Mesenchymal stem cell (in vitro differentiated cells and primary cell): ENCODE results near the gene ATG7.

Experiments used
- DNase-seq: peaks from one replicate; pipeline ENCODE4 v3.0.0-alpha.2; 2013
- H2AFZ ChIP-seq: one replicate; pipeline ENCODE4 v1.6.1; 2013; ENCODE audit warnings: low read depth, mild to moderate bottlenecking, control low read depth, inconsistent platforms, low read length, moderate library complexity
- H2AK5ac ChIP-seq: 2 replicates; pipeline ENCODE4 v1.6.1; 2013; ENCODE audit warnings: low read length, moderate library complexity, mild to moderate bottlenecking, inconsistent platforms; ENCODE audit not compliant: severe bottlenecking
- H2BK120ac ChIP-seq: one replicate; pipeline ENCODE4 v1.6.1; 2013; ENCODE audit warnings: low read depth, mild to moderate bottlenecking, inconsistent platforms, low read length, moderate library complexity
- H2BK12ac ChIP-seq, 2 experiments: one replicate each; pipeline ENCODE4 v1.6.1; 2013; ENCODE audit warnings: inconsistent platforms in 2 of 2, low read length in 2 of 2, mild to moderate bottlenecking in 2 of 2, moderate library complexity in 2 of 2, control low read depth in 1 of 2
- H2BK15ac ChIP-seq: one replicate; pipeline ENCODE4 v1.6.1; 2013; ENCODE audit warnings: mild to moderate bottlenecking, low read depth, inconsistent platforms; ENCODE audit not compliant: poor library complexity, severe bottlenecking
- H2BK5ac ChIP-seq: 2 replicates; pipeline ENCODE4 v1.6.1; 2013; ENCODE audit warnings: low read depth, mild to moderate bottlenecking, low read length, control low read depth, inconsistent platforms; ENCODE audit not compliant: poor library complexity, severe bottlenecking
- H3K14ac ChIP-seq, 2 experiments: one replicate each; pipeline ENCODE4 v1.6.1; 2013; ENCODE audit warnings: inconsistent platforms in 2 of 2, low read length in 2 of 2, control low read depth in 1 of 2, mild to moderate bottlenecking in 1 of 2, moderate library complexity in 1 of 2
- H3K18ac ChIP-seq, 2 experiments: one replicate each; pipeline ENCODE4 v1.6.1; 2013; ENCODE audit warnings: inconsistent platforms in 2 of 2, low read length in 2 of 2, control low read depth in 1 of 2, low read depth in 1 of 2, mild to moderate bottlenecking in 1 of 2
- H3K23ac ChIP-seq, 2 experiments: one replicate each; pipeline ENCODE4 v1.6.1; 2013; ENCODE audit warnings: inconsistent platforms in 2 of 2, low read length in 2 of 2, mild to moderate bottlenecking in 2 of 2, moderate library complexity in 2 of 2, control low read depth in 1 of 2
- H3K27ac ChIP-seq: 2 replicates; pipeline ENCODE4 v1.5.1; 2013; ENCODE audit warnings: mild to moderate bottlenecking, moderate library complexity, low read length, control low read depth, inconsistent platforms; ENCODE audit not compliant: poor library complexity, severe bottlenecking
- H3K27me3 ChIP-seq, 2 experiments: 2 replicates each; pipeline versions ENCODE4 v1.6.1 to v1.7.0; 2013; ENCODE audit warnings: low read length in 2 of 2, mild to moderate bottlenecking in 2 of 2, moderate library complexity in 2 of 2, control low read depth in 1 of 2, inconsistent platforms in 1 of 2; ENCODE audit not compliant: control insufficient read depth in 1 of 2, insufficient read depth in 1 of 2
- H3K36me3 ChIP-seq, 2 experiments: 2 replicates each; pipeline versions ENCODE4 v1.6.1 to v1.7.0; 2013; ENCODE audit warnings: low read length in 2 of 2, control low read depth in 1 of 2, inconsistent platforms in 1 of 2, low read depth in 1 of 2, mild to moderate bottlenecking in 1 of 2; ENCODE audit not compliant: insufficient read depth in 2 of 2, control insufficient read depth in 1 of 2
- H3K4ac ChIP-seq, 2 experiments: one replicate each; pipeline ENCODE4 v1.6.1; 2013; ENCODE audit warnings: inconsistent platforms in 2 of 2, low read length in 2 of 2, mild to moderate bottlenecking in 2 of 2, moderate library complexity in 2 of 2, control low read depth in 1 of 2, low read depth in 1 of 2
- H3K4me1 ChIP-seq: 2 replicates; pipeline ENCODE4 v1.6.1; 2013; ENCODE audit warnings: low read depth, low read length, control low read depth; ENCODE audit not compliant: control insufficient read depth, insufficient read depth
- H3K4me2 ChIP-seq: 2 replicates; pipeline ENCODE4 v1.6.1; 2013; ENCODE audit warnings: low read length, mild to moderate bottlenecking, inconsistent platforms; ENCODE audit not compliant: poor library complexity, severe bottlenecking
- H3K4me3 ChIP-seq, 2 experiments: 2 replicates each; pipeline versions ENCODE4 v1.5.1 to v1.7.0; 2013; ENCODE audit warnings: low read length in 2 of 2, mild to moderate bottlenecking in 2 of 2, control low read depth in 1 of 2, low read depth in 1 of 2; ENCODE audit not compliant: insufficient read depth in 1 of 2
- H3K79me1 ChIP-seq: replicated peaks from 2 replicates; pipeline ENCODE4 v1.6.1; 2013; ENCODE audit warnings: mild to moderate bottlenecking, control low read depth, low read length, inconsistent platforms; ENCODE audit not compliant: poor library complexity, severe bottlenecking
- H3K9ac ChIP-seq: 2 replicates; pipeline ENCODE4 v1.7.0; 2013; ENCODE audit warnings: mild to moderate bottlenecking, low read length, moderate library complexity
- H3K9me3 ChIP-seq: 2 replicates; pipeline ENCODE4 v1.7.0; 2013; ENCODE audit warnings: mild to moderate bottlenecking, low read length; ENCODE audit not compliant: control insufficient read depth
- H4K8ac ChIP-seq: one replicate; pipeline ENCODE4 v1.6.1; 2013; ENCODE audit warnings: inconsistent platforms, mild to moderate bottlenecking, low read length, moderate library complexity
- H4K91ac ChIP-seq: one replicate; pipeline ENCODE4 v1.6.1; 2013; ENCODE audit warnings: mild to moderate bottlenecking, low read length, inconsistent platforms
- WGBS: methylation state at CpG from one replicate; pipeline ENCODE4 v1.1.7; 2013; ENCODE audit warnings: mixed read lengths; 5-methylcytosine and 5-hydroxymethylcytosine counted together

ATG7 gene

GRCh38 chr3:11566916-11567315 lies 294.7 kb downstream of the ATG7 start:
- no peak overlapping the region for H3K18ac ChIP-seq
- H3K36me3 ChIP-seq: peaks cover 54 to 66% of the 10 kb centered on the region in 2 experiments
- H3K27ac ChIP-seq: no peak overlapping the region
- no peak overlapping the region for H3K4me3 ChIP-seq
- H3K4me2 ChIP-seq: no peak overlapping the region
- H3K27me3 ChIP-seq: no peaks in the 10 kb centered on the region
- H2BK12ac ChIP-seq: peak overlapping the region; percentile 16 to 45
- no peak overlapping the region for H3K9ac ChIP-seq
- no peaks in the 10 kb centered on the region for H3K9me3 ChIP-seq
- H3K14ac ChIP-seq: no peak overlapping the region
- H2BK120ac ChIP-seq: no peak overlapping the region
- no peak overlapping the region for H2BK5ac ChIP-seq
- H3K4me1 ChIP-seq: peaks cover 53% of the 10 kb centered on the region
- peak overlapping the region; percentile 65 for H4K91ac ChIP-seq
- no peak overlapping the region for H2BK15ac ChIP-seq
- H3K79me1 ChIP-seq: peaks cover 26% of the 10 kb centered on the region
- H3K23ac ChIP-seq: no peak overlapping the region
- no peak for DNase-seq
- H3K4ac ChIP-seq: no peak overlapping the region
- no peak overlapping the region for H2AK5ac ChIP-seq
- no peak overlapping the region for H2AFZ ChIP-seq
- H4K8ac ChIP-seq: peak overlapping the region; percentile 52
- 84% methylated on average over 14 of the region's 17 CpGs for WGBS

- Histone ChIP-seq H2AFZ (no peak overlapping the region), H3K18ac (peak overlapping the region; percentile 98 to 100), H3K4ac (peak overlapping the region; percentile 94 to 99), H4K91ac (peak overlapping the region; percentile 99), H3K23ac (peak overlapping the region in 1 of 2 experiments; percentile 96), H3K36me3 (peaks cover 52 to 64% of the 10 kb centered on the region in 2 experiments), H2BK12ac (peak overlapping the region; percentile 72 to 100), H2BK5ac (peak overlapping the region; percentile 92), H3K9ac (peak overlapping the region; percentile 95), H3K4me3 (peak overlapping the region; percentile 49 to 69), H3K27ac (peak overlapping the region; percentile 99), H3K9me3 (no peaks in the 10 kb centered on the region), H3K14ac (peak overlapping the region in 1 of 2 experiments; percentile 100), H4K8ac (peak overlapping the region; percentile 98), H2BK15ac (peak overlapping the region; percentile 97), H3K79me1 (peaks cover 22% of the 10 kb centered on the region), H3K27me3 (no peaks in the 10 kb centered on the region), H2AK5ac (peak overlapping the region; percentile 65), H3K4me2 (peak overlapping the region; percentile 62), H3K4me1 (peaks cover 46% of the 10 kb centered on the region), H2BK120ac (peak overlapping the region; percentile 97)
- peak; percentile 91 for DNase-seq
- WGBS: 75% methylated on average over 27 of the region's 27 CpGs
Observed at GRCh38 chr3:11567516-11568467, 295.6 kb downstream of the ATG7 start.

- peak overlapping the region in 1 of 2 experiments; percentile 100 for H3K14ac ChIP-seq
- peak overlapping the region; percentile 92 for H2BK5ac ChIP-seq
- H3K18ac ChIP-seq: peak overlapping the region; percentile 98 to 100
- H4K91ac ChIP-seq: peak overlapping the region; percentile 99
- WGBS: 26% methylated on average over 28 of the region's 29 CpGs
- peak overlapping the region; percentile 94 to 99 for H3K4ac ChIP-seq
- H3K36me3 ChIP-seq: peaks cover 48 to 60% of the 10 kb centered on the region in 2 experiments
- peak overlapping the region; percentile 62 for H3K4me2 ChIP-seq
- no peaks in the 10 kb centered on the region for H3K9me3 ChIP-seq
- H2BK12ac ChIP-seq: peak overlapping the region; percentile 72 to 100
- peak overlapping the region; percentile 49 to 69 for H3K4me3 ChIP-seq
- peaks cover 43% of the 10 kb centered on the region for H3K4me1 ChIP-seq
- H2AK5ac ChIP-seq: peak overlapping the region; percentile 65
- H3K23ac ChIP-seq: peak overlapping the region in 1 of 2 experiments; percentile 96
- peak overlapping the region; percentile 99 for H3K27ac ChIP-seq
- peak overlapping the region; percentile 98 for H4K8ac ChIP-seq
- H3K79me1 ChIP-seq: peaks cover 15% of the 10 kb centered on the region
- no peak overlapping the region for H2AFZ ChIP-seq
- DNase-seq: peak; percentile 97
- H3K27me3 ChIP-seq: no peaks in the 10 kb centered on the region
- peak overlapping the region; percentile 95 for H3K9ac ChIP-seq
- H2BK120ac ChIP-seq: peak overlapping the region; percentile 97
- H2BK15ac ChIP-seq: peak overlapping the region; percentile 97
Observed at GRCh38 chr3:11568503-11569155, 296.4 kb downstream of the ATG7 start.
